ENCODE measurements around the gene NDUFS3.
A peak's percentile ranks its signal among the peaks of the same experiment; 100 is the strongest.

The NDUFS3 gene

GRCh38 chr11:47564933-47565339 lies 13.9 kb upstream of the NDUFS3 start:
- H3K4me3 ChIP-seq (ENCODE audit: low read depth, low read length): peak overlapping the region; percentile 94
- TF ChIP-seq, protein P1, sequence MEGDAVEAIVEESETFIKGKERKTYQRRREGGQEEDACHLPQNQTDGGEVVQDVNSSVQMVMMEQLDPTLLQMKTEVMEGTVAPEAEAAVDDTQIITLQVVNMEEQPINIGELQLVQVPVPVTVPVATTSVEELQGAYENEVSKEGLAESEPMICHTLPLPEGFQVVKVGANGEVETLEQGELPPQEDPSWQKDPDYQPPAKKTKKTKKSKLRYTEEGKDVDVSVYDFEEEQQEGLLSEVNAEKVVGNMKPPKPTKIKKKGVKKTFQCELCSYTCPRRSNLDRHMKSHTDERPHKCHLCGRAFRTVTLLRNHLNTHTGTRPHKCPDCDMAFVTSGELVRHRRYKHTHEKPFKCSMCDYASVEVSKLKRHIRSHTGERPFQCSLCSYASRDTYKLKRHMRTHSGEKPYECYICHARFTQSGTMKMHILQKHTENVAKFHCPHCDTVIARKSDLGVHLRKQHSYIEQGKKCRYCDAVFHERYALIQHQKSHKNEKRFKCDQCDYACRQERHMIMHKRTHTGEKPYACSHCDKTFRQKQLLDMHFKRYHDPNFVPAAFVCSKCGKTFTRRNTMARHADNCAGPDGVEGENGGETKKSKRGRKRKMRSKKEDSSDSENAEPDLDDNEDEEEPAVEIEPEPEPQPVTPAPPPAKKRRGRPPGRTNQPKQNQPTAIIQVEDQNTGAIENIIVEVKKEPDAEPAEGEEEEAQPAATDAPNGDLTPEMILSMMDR (IDR thresholded peaks at IDR 0.05; ENCODE audit: borderline replicate concordance, insufficient read depth, low read depth, low read length): no peak

- H3K4me3 ChIP-seq (ENCODE audit: low read depth, low read length): peak within 1 kb of the TSS; percentile 94
- TF ChIP-seq, protein P1 (IDR thresholded peaks at IDR 0.05; ENCODE audit: borderline replicate concordance, insufficient read depth, low read depth, low read length): no peak
Observed at GRCh38 chr11:47565340-47566148, 13.3 kb upstream of the NDUFS3 start, which contains the start of gene PTPMT1. PTPMT1 (plus strand) TSS chr11:47565599; CDS start chr11:47565623, 24 bp downstream.

- TF ChIP-seq, protein P1 (IDR thresholded peaks at IDR 0.05; ENCODE audit: borderline replicate concordance, insufficient read depth, low read depth, low read length): no peak
- peak overlapping the region; percentile 94 for H3K4me3 ChIP-seq (ENCODE audit: low read depth, low read length)
Observed at GRCh38 chr11:47566149-47566698, 12.7 kb upstream of the NDUFS3 start.

DNA sequence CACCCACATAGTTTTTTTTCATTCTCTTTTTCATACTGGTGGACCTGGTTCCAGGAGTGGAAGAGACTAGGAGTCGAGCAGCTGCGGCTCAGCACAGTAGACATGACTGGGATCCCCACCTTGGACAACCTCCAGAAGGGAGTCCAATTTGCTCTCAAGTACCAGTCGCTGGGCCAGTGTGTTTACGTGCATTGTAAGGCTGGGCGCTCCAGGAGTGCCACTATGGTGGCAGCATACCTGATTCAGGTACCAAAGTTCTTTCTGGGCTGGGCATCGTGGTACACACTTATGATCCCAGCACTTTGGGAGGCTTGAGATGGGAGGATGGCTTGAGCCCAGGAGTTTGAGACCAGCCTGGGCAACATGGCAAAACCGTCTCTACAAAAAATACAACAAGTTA lies 9.2 kb upstream of the NDUFS3 start:
- TF ChIP-seq, protein P1 (IDR thresholded peaks at IDR 0.05; ENCODE audit: borderline replicate concordance, insufficient read depth, low read depth, low read length): no peak
- no peak overlapping the region for H3K4me3 ChIP-seq (ENCODE audit: low read depth, low read length)

DNA sequence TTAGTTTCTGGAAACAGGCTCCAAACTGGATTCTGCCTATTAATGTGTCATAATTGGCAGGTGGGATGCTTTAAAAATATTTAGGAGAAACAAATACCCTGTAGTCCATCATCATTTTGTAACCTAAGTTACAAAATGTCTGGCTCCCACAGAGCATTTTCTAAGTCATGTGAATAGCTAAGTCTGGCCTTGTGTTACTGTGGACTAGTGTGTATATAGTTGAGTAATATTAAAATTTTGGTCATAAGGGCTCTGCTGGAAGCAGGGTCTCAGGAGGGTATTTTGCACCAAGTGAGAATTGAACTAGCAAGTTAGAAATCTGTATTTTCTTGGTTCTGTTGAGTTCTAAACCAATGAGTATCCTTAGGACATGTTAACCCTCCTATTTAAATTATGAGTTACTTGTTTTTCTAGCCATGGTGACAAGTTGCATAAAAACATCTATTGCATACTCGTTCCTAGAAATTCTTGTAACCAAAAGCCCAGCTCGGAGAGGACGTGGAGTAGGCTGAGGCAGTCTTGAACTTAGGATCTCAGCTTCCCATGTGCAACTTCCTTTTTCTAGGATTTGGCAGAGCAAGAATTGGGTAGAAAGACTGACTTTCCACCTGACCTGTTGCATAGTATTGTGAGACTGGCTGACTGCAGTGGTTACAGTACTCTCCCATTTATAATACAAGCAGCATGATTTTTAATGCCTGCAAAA lies 8.1 kb upstream of the NDUFS3 start:
- H3K4me3 ChIP-seq (ENCODE audit: low read depth, low read length): no peak overlapping the region
- TF ChIP-seq, protein P1 (IDR thresholded peaks at IDR 0.05; ENCODE audit: borderline replicate concordance, insufficient read depth, low read depth, low read length): no peak

- TF ChIP-seq, protein P1 (IDR thresholded peaks at IDR 0.05; ENCODE audit: borderline replicate concordance, insufficient read depth, low read depth, low read length): no peak
- no peak overlapping the region for H3K4me3 ChIP-seq (ENCODE audit: low read depth, low read length)
Observed at GRCh38 chr11:47571357-47571729, 7.5 kb upstream of the NDUFS3 start.

All from GM12875 (cell line).